Central memory CD4-positive, alpha-beta T cell (primary cell): ENCODE results near the gene ZFYVE1.
"Not testable (repeated sequence)": the region's sequence is repeated elsewhere in the genome, so short reads cannot be mapped to it uniquely, and the experiment has no call there.

Experiments used
- DNase-seq: peaks from one replicate; pipeline ENCODE4 v3.0.0; 2022

Gene ZFYVE1

DNA sequence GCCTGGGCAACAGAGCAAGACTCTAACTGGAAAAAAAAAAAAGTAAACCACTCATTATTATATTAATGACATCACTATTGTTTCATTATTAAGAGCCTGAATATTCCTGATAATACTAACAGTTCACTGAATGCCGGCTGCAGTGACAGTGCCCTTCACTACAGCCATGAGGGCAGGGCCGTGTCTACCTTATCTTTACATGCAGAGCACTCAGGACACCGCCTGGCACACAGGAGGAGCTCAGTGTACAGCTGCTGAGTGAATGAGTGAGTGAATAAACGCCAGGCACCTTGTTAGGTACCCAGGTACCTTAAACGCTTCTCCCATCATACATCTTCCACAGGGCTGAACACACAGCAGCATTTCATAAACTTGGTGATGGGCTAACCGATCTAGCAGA lies 23.2 kb downstream of the ZFYVE1 start:
- DNase-seq = no peak

DNA sequence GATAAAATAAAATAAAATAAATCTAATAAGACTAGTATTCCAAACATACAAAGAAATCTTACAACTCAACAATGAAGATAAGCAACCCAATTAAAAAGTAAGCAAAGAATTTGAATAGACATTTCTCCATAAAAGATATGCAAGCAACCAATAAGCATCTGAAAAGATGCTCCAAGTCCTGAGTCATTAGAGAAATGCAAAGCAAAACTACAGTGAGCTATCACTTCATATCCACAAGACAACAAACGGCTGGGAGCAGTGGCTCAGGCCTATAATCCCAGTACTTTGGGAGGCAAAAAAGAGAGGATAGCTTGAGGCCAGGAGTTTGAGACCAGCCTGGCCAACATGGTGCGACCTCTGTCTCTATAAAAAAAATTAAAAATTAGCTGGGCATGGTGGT lies 26.8 kb downstream of the ZFYVE1 start:
- DNase-seq = no peak

DNA sequence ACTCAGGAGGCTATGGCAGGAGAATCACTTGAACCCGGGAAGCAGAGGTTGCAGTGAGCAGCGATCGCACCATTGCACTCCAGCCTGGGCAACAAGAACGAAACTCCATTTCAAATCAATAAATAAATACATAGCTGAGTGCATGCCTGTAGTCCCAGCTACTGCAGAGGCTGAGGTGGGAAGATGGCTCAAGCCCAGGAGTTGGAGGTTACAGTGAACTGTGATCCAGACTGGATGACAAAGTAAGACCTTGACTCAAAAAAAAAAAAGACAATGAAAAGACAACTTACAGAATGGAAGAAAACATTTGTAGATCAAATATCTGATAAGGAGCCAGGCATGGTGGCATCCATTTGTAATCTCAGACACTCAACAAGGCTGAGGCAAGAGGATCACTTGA lies 27.6 kb downstream of the ZFYVE1 start:
- DNase-seq = no peak

DNA sequence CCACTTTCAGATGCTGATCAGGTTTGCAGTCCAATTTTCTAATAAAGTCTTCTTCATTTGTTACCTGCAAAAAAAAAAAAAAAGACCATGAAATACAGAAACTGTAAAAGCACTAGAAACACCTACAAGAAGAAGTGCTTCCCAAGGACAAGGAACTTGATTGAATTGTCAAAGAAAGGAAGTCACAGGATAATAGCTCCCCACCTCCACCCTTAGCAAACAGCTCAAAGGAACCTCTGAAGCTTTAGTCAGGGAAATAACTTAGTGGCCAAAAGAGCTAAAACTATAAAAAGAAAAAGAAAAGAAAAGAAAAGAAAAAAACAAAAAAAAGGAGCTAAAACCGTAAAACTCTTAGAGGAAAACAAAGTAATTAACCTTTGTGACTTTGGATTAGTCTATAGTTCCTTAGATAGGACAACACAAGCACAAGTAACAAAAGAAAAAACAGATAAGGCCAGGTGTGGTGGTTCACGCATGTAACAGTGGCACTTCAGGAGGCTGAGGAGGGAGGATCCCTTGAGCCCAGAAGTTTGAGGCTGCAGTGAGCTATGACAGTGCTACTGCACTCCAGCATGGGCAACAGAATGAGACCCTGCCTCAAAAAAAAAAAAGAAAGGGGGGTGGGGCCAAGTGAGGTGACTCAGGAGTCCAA lies 28.5 kb downstream of the ZFYVE1 start:
- no peak for DNase-seq

DNA sequence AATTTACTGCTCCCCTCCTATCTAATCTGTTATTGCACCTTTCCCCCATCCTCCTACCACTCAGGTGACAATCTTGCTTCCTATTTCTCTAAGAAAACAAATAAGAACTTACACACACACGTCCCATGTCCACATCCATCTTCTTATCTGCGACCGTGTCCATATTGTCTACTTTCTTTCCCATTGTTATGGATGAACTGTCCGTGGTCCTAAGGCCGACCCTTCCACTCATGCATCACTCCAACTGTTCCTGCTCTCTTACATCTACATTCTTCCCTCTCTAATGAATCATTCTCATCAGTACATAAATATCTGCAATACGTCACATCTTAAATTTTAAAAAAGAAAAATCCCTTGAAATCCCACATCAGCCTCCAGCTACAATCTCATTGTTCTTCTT lies 30.0 kb downstream of the ZFYVE1 start:
- DNase-seq = no peak

DNA sequence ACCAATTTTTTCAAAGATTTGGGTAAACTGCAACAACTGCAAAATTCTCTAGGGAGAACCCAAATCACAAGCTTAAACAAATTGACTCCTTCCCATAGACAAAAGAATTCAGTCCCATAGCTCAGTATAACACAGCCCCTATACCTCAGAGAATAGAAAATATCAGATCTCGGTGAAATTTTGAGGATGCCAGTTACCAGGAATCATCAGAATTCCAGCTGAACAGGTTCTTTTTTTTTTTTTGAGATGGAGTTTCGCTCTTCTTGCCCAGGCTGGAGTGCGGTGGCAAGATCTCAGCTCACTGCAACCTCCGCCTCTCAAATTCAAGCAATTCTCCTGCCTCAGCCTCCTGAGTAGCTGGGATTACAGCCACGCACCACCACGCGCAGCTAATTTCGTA lies 36.7 kb downstream of the ZFYVE1 start:
- no peak for DNase-seq

DNA sequence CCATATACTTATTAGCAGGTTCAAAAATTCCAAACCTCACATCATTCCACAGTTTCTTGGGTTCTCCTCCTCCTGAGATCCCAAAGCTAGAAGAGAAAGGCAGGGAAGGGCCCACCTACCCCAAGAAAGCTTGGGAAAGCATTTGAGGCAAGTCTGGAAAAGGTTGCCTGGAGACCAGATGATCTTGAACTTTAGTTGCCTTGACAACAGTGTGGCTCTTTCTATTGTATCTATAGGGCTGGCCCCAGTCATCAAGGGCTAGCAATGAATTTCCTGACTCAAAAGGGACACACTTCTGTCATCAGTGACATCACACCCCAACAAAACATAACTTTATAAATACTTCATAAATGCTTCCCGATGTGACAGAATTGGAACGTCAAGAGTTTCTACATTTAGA lies 40.0 kb downstream of the ZFYVE1 start:
- no peak for DNase-seq

DNA sequence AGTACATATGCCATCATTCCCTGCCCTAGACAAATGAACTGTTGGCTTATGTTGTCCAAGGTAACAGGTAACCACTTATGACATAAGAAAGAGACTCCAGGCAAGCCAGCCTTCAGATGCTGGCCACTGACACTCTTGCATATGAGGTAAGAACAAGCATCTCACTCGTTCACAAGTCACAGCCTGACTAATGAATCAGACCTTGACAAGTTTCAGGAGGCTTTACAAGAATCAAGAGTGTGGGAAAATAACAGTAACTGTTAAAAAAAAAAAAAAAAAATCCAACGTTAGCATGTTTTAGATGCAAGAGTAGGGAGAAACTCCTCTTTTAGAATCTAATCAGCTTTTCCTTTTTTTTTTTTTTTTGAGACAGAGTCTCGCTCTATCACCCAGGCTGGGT lies 40.7 kb downstream of the ZFYVE1 start:
- no peak for DNase-seq

DNA sequence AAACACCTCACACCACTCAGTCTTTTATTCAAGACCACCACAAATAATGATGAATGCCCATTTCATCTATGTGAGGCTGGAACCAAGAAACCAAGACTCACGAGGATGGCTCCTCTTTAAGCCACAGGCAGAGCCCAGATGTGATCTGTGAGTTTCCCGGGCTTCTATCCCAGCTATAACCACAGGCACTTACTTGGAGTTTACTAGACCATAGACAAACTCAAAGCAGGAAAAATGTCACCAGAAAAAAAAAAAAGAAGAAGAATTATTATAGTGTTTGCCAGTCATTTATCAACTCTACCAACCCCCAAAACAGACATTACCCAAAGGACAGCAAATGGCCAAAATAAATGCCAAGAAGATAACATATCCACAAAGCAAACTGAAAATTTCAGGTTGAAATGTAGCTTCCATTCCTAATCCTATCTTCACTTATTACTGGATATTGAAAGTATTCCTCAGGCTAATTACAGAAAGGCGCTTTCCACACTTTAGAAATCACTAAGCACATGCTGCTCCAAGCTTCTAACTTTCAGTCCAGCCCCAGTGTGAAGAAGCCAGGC lies 44.7 kb downstream of the ZFYVE1 start:
- no peak for DNase-seq

DNA sequence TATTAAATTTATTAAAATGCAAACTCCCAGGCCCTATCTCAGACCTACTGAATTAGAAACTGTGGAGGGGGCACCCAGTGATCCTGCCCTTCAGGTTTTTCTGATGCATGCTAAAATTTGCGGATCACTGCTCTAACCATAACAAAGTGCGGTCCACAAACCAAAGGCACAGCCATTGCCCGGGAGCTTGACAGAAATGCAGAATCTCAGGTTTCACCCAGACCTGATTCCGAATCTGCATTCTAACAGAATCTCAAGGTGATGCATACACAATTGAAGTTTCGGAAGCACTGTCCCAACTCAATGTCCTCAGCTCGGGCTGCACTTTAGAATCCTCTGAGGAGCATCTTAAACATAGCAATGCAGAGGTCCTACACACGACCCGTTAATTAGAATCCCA lies 46.0 kb downstream of the ZFYVE1 start:
- DNase-seq = no peak

DNA sequence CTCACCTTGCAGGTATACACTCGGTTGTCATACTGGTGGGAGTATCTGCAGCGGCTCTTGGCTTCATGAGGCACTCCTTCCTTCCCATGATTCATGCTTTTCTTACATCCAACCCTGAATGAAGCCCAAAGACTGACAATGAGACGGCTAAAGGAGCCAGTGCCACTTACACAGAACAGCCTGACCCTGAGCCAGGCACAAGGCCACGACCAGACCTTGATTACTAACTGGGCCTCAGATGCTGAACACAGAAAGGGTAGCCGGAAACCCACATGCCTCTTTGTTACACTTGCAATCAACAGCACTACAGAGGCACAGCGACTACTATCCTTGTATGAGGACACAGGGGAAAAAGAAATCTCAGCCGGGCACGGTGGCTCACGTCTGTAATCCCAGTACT lies 48.0 kb downstream of the ZFYVE1 start:
- no peak for DNase-seq

DNA sequence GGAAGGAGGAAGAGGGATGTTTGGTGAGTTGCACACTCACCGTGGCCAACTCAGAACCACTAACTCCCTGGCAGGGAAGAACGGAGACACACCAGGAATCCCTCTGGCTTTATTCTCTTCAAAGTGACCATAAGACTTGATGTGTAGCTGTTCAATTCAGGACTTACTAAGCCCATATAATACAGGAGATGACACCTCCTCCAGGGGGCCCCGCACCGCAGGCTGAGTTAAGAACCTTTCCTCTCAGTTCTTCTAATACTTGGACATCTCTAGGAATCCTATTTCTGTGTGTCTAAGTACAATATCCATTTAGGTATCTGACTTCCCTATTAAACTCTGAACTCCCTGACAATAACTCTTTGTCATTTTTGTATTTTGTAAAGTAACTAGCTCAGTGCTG lies 51.1 kb downstream of the ZFYVE1 start:
- no peak for DNase-seq

DNA sequence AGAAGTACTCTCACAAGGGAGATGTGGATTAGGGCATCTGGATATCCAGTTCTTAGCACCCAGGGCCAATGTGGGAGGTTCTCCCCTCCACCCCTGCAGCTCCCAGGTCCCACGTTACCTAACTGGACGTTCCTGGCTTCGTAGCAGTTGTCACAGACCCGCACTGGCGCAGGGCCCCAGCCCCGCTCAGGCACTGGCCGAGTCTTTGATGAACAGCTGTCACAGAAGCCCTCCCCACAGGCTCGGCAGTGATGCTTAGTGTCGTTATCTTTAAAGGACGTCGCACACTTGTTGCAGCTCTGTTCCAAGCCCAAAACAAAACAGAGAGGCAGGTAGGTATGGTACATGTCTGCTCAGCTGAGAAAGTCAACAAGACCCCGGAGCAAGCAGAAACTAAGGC lies 52.2 kb downstream of the ZFYVE1 start:
- DNase-seq = no peak

DNA sequence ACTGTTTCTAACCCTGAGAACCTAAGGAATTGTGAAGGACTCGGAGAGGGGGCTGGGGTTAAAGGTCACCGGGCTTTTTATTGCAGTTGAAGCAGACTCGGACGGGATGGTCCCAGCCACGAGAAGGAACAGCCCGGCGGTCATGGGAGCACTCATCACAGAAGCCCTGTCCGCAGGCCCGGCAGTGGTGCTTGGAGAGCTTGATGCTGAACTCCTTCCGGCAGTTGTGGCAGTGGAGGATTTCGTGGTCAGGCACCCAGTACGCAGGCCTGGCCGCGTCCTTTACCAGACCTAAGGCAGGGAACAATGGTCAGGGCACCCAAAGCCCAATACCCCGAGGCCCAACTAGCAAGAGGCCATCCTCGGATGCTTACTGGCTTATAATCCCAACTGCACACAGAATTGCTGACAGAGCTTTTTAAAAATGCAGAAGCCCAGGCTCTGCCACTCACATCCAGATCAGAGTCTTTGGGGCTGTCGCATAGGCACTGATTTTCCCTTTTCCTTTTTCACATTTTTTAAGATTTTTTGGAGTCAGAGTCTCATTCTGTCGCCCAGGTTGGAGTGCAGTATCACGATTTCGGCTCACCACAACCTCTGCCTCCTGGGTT lies 56.0 kb downstream of the ZFYVE1 start:
- no peak for DNase-seq

DNA sequence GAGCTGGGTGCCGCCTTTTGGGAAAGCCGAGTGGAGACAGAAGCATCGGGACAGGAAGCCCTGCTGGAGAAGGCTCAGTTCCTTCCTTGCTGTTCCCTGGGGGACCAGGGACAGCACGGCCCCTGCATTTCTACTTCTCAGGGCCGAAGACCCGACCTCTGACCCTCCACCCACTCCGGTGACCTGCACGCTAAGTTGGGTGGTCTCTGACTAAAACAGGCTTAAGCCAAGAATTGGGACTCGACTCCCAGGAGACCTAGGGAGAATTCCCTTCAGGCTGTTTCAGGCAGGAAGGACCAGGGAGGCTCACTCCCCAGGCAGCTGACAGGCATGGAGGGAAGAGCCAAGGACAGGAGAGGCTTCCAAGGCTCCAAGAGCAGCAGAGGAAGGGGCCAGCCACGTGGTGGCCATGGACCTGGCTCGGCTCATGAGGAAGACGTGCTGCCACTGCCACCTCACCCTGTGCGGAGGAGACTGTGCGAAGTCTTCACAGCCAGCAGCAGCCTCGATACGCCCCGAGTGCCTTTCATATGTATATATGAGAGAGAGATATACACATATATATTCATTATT lies 56.8 kb downstream of the ZFYVE1 start:
- DNase-seq = no peak

DNA sequence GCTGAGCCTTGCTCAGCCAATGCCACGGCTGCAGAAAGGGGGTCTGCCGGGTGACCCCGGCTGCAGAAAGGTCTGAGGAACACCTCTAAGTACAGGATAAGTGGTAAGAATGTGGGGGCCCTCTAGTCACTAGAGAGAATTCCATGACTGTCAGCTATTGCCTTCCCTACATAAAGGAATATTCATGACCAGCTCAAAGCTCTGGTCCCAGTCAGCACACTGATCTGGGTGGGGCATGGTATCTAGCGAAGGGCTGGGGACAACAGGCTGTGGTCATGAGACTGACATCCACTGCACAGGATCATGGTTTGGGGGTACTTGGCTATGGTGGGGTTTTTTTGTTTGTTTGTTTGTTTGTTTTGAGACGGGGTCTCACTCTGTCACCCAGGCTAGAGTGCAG lies 58.6 kb downstream of the ZFYVE1 start:
- DNase-seq = no peak

DNA sequence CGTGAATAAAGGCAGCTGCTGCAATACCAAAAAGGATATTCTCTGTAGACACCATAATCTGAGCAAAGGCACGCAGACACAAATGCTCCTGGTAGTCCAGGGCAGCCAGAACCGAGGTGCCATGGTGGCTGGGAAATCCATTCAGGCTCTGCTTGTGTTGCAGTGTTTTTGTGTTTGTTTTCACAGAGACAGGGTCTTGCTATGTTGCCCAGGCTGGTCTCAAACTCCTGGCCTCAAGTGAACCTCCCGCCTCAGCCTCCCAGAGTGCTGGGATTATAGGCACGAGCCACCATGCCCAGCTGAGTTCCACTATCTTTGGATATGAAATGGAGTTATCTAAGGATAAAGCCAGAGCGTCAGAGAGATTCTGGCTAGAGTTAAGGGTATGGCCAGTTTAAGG lies 60.9 kb downstream of the ZFYVE1 start:
- no peak for DNase-seq

DNA sequence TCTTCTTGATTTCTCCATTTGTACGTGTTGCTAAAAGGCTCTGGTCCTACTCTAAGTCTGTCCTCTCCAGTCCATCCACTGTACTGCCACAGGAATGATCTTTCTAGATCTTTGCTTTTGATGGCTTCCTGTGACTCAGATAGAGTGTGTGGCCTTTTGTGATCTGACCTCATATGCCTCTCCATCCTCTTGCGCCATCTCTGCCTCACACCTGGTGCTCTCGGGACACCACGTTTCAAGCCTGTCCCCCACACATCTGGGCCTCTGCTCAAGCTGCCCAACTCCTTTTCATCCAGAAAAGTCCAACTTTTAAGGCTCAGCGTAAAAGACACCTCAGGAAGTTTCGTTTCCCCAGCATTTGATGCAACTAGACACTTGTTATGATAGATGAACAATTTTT lies 61.7 kb downstream of the ZFYVE1 start:
- no peak for DNase-seq

DNA sequence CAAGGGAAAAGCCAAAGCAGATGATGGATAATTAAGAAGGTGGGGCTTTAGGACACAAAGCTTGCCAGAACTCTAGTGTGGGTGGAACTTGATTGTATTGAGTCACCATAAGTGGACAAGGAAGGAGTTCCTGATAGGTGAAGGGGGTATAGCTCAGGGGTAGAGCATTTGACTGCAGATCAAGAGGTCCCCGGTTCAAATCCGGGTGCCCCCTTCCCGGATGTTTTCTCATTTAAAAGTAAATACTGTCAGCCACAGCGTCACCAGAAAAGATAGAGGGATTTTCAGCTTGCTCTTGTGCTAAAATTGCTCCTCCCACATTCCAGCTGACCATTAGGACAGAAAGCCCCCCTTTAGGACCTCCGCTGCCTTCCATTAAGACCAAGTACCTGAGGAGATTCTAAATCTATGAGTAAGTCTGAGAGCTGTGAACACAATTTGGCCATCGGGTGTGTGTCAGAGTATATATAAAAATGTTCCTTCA lies 64.0 kb downstream of the ZFYVE1 start:
- no peak for DNase-seq

DNA sequence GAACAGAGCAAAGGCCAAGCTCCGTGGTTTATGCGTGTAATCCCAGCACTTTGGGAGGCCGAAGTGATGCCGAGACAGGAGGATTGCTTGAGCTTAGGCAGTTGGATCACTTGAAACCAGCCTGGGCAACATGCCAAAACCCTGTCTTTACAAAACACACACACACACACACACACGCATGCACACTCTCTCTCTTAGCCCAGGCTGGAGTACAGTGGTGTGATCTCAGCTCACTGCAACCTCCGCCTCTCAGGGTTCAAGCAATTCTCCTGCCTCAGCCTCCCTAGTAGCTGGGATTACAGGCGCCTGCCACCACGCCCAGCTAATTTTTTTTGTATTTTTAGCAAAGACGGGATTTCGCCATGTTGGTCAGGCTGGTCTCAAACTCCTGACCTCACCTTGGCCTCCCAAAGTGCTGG lies 64.6 kb downstream of the ZFYVE1 start:
- DNase-seq = not testable (repeated sequence)

DNA sequence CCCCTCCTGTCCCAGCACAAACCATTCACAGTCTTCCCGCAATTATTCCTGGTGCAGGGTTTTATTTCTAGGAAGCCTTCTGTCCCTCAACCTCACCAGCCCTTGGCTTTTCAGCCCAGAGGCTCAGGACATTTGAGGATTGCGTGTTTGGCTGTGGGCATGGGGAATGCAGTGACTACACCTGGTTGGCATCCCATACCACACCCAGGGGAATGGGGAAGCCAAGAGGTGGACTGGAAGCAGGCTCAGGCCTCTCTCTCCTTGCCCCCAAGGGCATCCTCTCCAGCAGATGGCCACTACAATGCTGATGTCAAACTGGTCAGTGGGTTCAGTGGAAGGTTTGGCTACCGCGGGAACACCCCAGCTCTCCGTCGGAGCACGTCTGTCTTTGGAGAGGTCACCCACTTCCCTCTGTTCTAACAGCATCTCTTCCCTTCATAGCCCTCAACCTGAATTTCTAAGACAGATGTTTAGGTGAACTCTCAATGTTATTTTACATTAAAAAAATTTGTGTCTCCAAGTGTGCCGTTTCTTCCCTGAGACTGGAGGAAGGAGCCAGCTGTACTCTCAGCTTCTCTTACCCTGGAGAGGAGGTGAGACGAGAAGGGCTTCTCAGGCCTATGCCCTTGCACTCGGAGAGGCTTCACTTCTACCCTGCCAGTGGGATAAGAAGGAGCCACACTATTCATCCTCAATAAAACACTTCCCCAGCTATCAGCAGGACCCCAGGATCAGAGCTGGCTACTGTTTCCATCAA lies 65.1 kb downstream of the ZFYVE1 start:
- DNase-seq = no peak

DNA sequence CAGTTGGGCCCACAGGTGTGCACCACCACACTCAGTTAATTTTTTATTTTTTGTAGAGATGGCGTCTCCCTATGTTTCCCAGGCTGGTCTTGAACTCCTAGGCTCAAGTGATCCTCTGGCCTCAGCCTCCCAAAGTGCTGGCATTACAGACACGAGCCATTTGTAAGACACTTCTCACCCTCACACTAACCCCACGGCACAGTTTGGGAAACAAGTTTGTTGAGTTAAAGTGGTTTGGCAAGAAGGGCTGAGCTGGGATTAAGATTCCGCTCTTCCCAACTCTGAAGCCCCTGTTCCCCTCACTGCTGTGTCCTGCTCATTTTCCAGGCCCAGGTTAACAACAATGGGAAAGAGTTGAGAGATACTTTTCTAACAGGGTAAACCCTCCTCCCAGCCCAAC lies 65.9 kb downstream of the ZFYVE1 start:
- not testable (repeated sequence) for DNase-seq

DNA sequence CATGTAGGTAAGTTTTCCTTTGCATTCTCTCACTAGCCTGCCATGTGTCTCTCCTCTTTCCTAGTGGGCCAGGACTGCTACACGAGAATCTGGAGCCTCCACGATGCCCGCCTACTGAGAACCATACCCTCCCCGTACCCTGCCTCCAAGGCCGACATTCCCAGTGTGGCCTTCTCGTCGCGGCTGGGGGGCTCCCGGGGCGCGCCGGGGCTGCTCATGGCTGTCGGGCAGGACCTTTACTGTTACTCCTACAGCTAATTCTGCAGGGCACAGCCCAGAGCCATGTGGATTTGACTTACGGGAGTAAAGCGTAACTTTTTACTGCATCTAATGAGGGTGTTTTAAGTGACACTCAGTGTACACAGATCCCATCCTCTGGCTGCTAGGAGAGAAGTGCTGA lies 68.4 kb downstream of the ZFYVE1 start:
- DNase-seq = no peak

DNA sequence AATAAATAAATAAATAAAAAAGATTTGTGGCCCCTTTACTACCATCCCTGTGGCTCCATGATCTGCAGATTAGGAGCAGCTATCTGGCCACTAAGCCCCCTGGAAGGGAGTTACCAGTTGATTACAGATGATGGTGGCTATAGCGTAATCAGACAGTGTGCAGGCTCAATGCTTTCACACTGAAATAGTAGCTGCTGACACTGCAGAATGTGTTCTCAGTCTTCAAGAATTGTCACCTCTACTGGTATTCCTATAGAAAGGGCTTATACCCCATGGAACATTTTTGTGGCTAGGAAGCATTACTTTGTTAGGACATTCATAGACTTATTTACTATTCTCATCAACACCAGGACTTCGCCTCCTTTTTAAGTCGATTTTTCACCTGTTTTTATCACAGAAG lies 69.7 kb downstream of the ZFYVE1 start:
- no peak for DNase-seq
